ENCODE data around the gene SLC35B4.
A peak's percentile ranks its signal among the peaks of the same experiment; 100 is the strongest.
"Not testable (repeated sequence)": the region's sequence is repeated elsewhere in the genome, so short reads cannot be mapped to it uniquely, and the experiment has no call there.

Gene SLC35B4

DNA sequence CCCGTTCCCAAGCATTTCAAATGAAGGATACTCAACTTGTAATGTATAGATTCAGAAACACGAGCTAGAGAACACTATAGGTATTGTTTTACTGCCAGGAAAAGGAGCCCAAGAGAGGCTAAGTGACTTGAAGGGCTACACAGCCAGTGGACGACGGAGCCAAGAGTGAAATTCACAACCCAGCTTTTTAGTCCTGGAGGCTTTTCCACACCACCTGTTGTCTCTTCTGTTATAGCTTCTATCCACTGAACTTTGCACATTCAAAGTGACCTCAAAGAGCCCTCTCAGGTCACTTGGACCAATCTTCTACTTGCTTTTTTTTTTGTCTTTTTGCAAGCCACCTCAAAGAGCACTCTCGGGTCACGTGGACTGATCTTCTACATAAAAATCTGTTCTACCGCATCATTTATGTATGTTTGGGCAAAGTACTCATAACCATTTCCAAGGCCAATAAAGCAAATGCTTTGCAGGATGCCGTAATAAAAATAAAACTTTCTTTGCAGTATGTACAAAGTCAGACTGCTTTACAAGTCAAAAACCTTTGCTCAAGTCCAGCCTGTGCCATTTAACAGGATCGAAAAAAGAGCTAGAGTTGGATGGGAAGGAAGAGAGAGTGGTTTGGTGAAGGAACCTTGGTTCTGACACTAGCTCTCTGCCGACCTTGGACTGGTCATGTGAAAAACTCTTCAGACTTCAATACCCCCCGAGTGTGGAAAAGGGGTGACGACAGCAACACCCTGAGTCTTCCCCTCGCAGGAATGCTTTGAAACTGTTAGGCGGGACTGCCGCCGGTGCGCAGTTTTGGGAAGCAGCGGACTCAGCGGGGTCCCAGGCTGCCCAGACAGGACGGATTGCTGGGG is 821 bp downstream of the SLC35B4 start:
- Mint-ChIP-seq H3K4me1 (peaks cover 15% of the 10 kb centered on the region), H3K4me3 (peak overlapping the region; percentile 89 to 92), H3K27me3 (no peaks in the 10 kb centered on the region), H3K9me3 (no peaks in the 10 kb centered on the region), H3K27ac (peak overlapping the region; percentile 16 to 82)
- peak; percentile 1 for ATAC-seq
- DNase-seq, result no peak

- no peak for DNase-seq
- Mint-ChIP-seq H3K27ac (no peak overlapping the region), H3K9me3 (no peaks in the 10 kb centered on the region), H3K4me3 (no peak overlapping the region), H3K4me1 (peaks cover 23% of the 10 kb centered on the region), H3K27me3 (no peaks in the 10 kb centered on the region)
- ATAC-seq, result no peak
These were observed 3.2 kb downstream of the SLC35B4 start for GRCh38 chr7:134313543-134313942.

GRCh38 chr7:134312717-134313116 is 4.0 kb downstream of the SLC35B4 start:
- H3K4me3 Mint-ChIP-seq, result no peak overlapping the region
- ATAC-seq, result no peak
- H3K27ac Mint-ChIP-seq, result no peak overlapping the region
- no peak for DNase-seq
- no peaks in the 10 kb centered on the region for H3K9me3 Mint-ChIP-seq
- peaks cover 22% of the 10 kb centered on the region for H3K4me1 Mint-ChIP-seq
- H3K27me3 Mint-ChIP-seq, result no peaks in the 10 kb centered on the region

DNA sequence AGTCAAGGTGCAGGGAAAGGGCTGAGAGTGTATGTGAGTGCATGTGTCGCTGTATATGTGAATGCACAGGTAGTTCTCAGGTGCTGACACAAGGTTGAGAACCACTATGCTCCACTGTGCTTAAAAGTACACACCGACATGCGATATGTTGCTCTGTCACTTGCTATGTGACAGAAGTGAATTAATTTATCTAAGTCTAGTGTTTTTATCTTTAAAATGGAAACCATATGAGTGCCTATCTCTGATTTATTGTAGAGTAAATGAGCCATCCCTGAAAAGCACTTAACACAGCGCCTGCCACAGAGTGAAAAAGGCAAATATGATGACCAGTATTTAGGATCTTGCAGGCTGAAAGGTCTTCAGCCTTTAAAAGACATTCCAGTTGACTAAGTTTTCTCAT is 4.9 kb downstream of the SLC35B4 start:
- Mint-ChIP-seq H3K4me1 (peaks cover 16% of the 10 kb centered on the region), H3K9me3 (no peaks in the 10 kb centered on the region), H3K27ac (no peak overlapping the region), H3K4me3 (no peak overlapping the region), H3K27me3 (no peaks in the 10 kb centered on the region)
- DNase-seq (no peak), ATAC-seq (no peak)

DNA sequence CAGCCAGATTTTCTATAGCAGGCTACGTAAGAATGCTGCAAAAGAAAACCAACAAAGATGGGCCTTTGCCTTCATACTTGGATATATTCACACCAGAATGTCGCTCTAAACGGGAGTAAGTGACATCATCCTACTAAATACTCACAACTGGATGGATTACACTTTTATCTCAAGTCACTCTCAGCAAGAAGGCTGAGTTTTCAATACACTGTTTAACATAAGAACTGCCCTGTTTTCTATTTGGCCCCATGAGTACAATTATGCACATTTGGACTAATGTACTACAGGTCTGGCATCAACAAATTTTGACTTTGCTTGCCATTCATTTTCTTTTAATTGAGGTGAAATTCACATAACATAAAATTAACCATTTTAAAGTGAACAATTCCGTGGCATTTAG is 8.2 kb downstream of the SLC35B4 start:
- H3K27me3 Mint-ChIP-seq, result no peaks in the 10 kb centered on the region
- H3K4me1 Mint-ChIP-seq, result peaks cover 8% of the 10 kb centered on the region
- no peak overlapping the region for H3K27ac Mint-ChIP-seq
- no peak overlapping the region for H3K4me3 Mint-ChIP-seq
- DNase-seq (no peak), ATAC-seq (no peak)
- H3K9me3 Mint-ChIP-seq, result no peaks in the 10 kb centered on the region

- no peak overlapping the region for H3K27ac Mint-ChIP-seq
- no peak for DNase-seq
- no peak for ATAC-seq
- H3K27me3 Mint-ChIP-seq, result no peaks in the 10 kb centered on the region
- H3K4me1 Mint-ChIP-seq, result peaks cover 8% of the 10 kb centered on the region
- H3K4me3 Mint-ChIP-seq, result no peak overlapping the region
- H3K9me3 Mint-ChIP-seq, result no peaks in the 10 kb centered on the region
These were observed 9.4 kb downstream of the SLC35B4 start for GRCh38 chr7:134307320-134307719.

DNA sequence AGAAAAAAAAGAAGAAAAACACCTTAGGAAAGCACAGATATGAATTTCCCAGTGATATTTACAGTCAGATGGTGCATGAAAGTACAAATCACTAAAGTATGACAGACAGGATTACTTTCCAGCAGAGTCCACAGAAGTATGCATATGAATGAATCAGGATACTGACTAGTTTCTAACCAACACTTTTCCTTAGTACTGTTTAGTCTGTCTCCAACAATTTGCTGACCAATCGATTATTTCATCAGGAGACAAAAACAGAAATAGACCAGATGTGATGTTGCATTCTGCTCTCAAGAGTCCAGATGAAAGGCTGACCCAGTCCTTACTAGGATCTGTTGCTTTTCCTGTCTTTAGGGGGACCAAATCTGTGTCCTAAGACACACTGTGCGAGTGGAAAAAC is 14.6 kb downstream of the SLC35B4 start:
- H3K27ac Mint-ChIP-seq, result no peak overlapping the region
- no peaks in the 10 kb centered on the region for H3K27me3 Mint-ChIP-seq
- H3K4me1 Mint-ChIP-seq, result no peaks in the 10 kb centered on the region
- no peak overlapping the region for H3K4me3 Mint-ChIP-seq
- DNase-seq, result no peak
- H3K9me3 Mint-ChIP-seq, result no peaks in the 10 kb centered on the region
- ATAC-seq, result no peak

- no peak for ATAC-seq
- Mint-ChIP-seq H3K27me3 (no peaks in the 10 kb centered on the region), H3K27ac (peak overlapping the region in 1 of 2 donors; percentile 66), H3K4me3 (no peak overlapping the region), H3K4me1 (no peaks in the 10 kb centered on the region), H3K9me3 (no peaks in the 10 kb centered on the region)
- DNase-seq, result no peak
These were observed 15.1 kb downstream of the SLC35B4 start for GRCh38 chr7:134301592-134301991.

- no peak overlapping the region for H3K27ac Mint-ChIP-seq
- ATAC-seq, result no peak
These were observed 15.7 kb downstream of the SLC35B4 start for GRCh38 chr7:134300988-134301387.

GRCh38 chr7:134298902-134299683 is 17.6 kb downstream of the SLC35B4 start:
- ATAC-seq (no peak), DNase-seq (no peak)
- H3K4me3 Mint-ChIP-seq, result no peak overlapping the region
- no peak overlapping the region for H3K27ac Mint-ChIP-seq
- no peaks in the 10 kb centered on the region for H3K4me1 Mint-ChIP-seq
- H3K9me3 Mint-ChIP-seq, result no peaks in the 10 kb centered on the region
- no peaks in the 10 kb centered on the region for H3K27me3 Mint-ChIP-seq

More at GRCh38 chr7:134300988-134301387, 15.7 kb downstream of the SLC35B4 start:
- no peak for DNase-seq
- Mint-ChIP-seq H3K9me3 (no peaks in the 10 kb centered on the region), H3K4me1 (no peaks in the 10 kb centered on the region), H3K4me3 (no peak overlapping the region), H3K27me3 (no peaks in the 10 kb centered on the region)

GRCh38 chr7:134297489-134297888 is 19.2 kb downstream of the SLC35B4 start:
- no peak overlapping the region for H3K4me3 Mint-ChIP-seq
- H3K4me1 Mint-ChIP-seq, result no peaks in the 10 kb centered on the region
- ATAC-seq, result no peak
- H3K27ac Mint-ChIP-seq, result no peak overlapping the region
- DNase-seq, result no peak
- H3K27me3 Mint-ChIP-seq, result no peaks in the 10 kb centered on the region
- no peaks in the 10 kb centered on the region for H3K9me3 Mint-ChIP-seq

- not testable (repeated sequence) for DNase-seq, H3K27ac Mint-ChIP-seq, H3K27me3 Mint-ChIP-seq, H3K4me3 Mint-ChIP-seq, ATAC-seq, H3K4me1 Mint-ChIP-seq, H3K9me3 Mint-ChIP-seq
These were observed 20.7 kb downstream of the SLC35B4 start for GRCh38 chr7:134295982-134296381.

DNA sequence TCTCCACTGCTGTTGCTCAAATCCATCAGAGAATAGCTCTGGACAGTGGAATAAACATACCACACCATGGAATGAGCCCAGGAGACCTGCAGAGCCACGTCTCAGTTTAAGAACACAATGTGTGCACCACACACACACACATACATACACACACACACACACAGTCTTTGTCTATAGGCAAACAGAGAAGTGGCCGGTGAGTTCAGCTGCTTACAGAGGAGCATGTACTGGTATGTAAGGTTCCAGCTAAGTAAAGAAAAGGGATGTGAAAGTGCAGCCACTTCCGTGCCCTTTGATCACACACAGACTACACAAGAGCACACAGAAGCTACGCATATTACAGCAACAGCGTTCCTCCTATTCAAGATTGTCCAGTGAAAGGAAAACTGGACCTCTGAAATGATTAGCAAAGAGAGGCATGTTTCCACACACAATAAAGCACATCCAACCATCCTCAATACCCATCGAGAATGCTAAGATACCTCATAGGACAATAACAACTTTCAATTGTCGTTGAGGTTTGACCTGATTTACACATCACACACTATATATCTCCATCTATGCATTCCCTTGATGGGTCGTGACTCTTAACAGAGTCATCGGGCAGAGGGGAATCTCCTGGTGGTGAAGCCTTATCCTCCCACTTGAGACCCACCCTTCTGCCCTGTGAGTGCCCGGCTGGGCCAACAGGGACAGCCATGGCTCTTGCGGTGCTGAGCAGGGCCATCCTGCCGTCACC is 23.6 kb downstream of the SLC35B4 start:
- H3K27ac Mint-ChIP-seq, result no peak overlapping the region
- H3K27me3 Mint-ChIP-seq, result no peaks in the 10 kb centered on the region
- no peak overlapping the region for H3K4me3 Mint-ChIP-seq

GRCh38 chr7:134290286-134290685 is 26.4 kb downstream of the SLC35B4 start:
- Mint-ChIP-seq H3K27me3 (no peaks in the 10 kb centered on the region), H3K27ac (no peak overlapping the region)
- DNase-seq, result no peak

More for the DNA sequence above, 23.6 kb downstream of the SLC35B4 start:
- DNase-seq (no peak), ATAC-seq (no peak)
- no peaks in the 10 kb centered on the region for H3K4me1 Mint-ChIP-seq
- H3K9me3 Mint-ChIP-seq, result no peaks in the 10 kb centered on the region

GRCh38 chr7:134289841-134290240 is 26.9 kb downstream of the SLC35B4 start:
- no peak overlapping the region for H3K27ac Mint-ChIP-seq
- H3K4me1 Mint-ChIP-seq, result no peaks in the 10 kb centered on the region
- H3K4me3 Mint-ChIP-seq, result no peak overlapping the region
- no peaks in the 10 kb centered on the region for H3K9me3 Mint-ChIP-seq
- no peaks in the 10 kb centered on the region for H3K27me3 Mint-ChIP-seq
- no peak for ATAC-seq
- DNase-seq, result no peak

More at GRCh38 chr7:134290286-134290685, 26.4 kb downstream of the SLC35B4 start:
- no peaks in the 10 kb centered on the region for H3K4me1 Mint-ChIP-seq
- no peak overlapping the region for H3K4me3 Mint-ChIP-seq
- H3K9me3 Mint-ChIP-seq, result no peaks in the 10 kb centered on the region
- no peak for ATAC-seq
